Measurements from ENCODE around the gene ARF1.

Gene ARF1

GRCh38 chr1:228050571-228051231 lies 31.8 kb upstream of the ARF1 start:
- no peak for DNase-seq

DNA sequence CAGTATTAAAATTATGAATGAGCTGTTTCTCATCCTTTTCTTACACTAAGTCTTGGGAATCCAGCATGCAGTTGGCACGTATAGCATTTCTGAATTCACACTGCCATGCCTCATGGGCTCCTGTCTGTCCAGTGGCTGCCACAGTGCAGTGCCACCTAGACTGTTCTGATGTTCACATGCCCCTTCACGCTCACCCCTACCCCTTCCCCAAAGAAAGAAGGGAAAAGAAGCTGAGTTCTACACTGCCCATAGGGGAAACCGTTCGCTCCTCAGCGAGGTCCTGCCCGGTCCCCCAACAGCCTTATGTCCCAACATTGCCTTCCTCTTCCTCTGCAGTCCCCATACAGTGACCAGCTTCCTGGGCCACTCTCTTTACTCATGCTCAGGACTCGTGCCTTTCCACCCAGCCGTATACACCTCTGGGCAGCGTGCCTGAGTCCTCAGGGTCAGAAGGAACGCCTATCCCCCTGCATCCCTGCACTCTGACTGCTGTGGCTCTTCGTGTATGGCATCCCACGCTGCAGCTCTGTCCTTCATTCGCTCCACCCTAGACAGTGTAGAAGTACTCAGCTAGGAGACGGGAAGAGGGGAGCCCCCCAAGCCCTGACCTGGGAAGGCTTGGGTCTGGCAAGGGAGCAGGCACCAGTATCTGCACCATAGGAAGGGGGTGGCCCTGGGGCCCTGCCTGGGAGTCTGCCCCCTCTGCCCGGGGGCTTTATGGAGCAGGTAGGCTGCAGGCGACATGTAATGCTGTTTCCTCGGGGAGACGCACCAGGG lies 24.1 kb upstream of the ARF1 start:
- DNase-seq: no peak

DNA sequence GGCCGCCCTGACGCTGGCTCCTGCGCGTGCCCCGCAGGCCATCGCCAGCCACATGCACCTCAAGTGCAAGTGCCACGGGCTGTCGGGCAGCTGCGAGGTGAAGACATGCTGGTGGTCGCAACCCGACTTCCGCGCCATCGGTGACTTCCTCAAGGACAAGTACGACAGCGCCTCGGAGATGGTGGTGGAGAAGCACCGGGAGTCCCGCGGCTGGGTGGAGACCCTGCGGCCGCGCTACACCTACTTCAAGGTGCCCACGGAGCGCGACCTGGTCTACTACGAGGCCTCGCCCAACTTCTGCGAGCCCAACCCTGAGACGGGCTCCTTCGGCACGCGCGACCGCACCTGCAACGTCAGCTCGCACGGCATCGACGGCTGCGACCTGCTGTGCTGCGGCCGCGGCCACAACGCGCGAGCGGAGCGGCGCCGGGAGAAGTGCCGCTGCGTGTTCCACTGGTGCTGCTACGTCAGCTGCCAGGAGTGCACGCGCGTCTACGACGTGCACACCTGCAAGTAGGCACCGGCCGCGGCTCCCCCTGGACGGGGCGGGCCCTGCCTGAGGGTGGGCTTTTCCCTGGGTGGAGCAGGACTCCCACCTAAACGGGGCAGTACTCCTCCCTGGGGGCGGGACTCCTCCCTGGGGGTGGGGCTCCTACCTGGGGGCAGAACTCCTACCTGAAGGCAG lies 23.4 kb upstream of the ARF1 start:
- peak; percentile 39 for DNase-seq

- peak; percentile 72 for DNase-seq
Measured at GRCh38 chr1:228059634-228060457, 22.7 kb upstream of the ARF1 start.

GRCh38 chr1:228060458-228061190 lies 21.9 kb upstream of the ARF1 start:
- DNase-seq: no peak

DNA sequence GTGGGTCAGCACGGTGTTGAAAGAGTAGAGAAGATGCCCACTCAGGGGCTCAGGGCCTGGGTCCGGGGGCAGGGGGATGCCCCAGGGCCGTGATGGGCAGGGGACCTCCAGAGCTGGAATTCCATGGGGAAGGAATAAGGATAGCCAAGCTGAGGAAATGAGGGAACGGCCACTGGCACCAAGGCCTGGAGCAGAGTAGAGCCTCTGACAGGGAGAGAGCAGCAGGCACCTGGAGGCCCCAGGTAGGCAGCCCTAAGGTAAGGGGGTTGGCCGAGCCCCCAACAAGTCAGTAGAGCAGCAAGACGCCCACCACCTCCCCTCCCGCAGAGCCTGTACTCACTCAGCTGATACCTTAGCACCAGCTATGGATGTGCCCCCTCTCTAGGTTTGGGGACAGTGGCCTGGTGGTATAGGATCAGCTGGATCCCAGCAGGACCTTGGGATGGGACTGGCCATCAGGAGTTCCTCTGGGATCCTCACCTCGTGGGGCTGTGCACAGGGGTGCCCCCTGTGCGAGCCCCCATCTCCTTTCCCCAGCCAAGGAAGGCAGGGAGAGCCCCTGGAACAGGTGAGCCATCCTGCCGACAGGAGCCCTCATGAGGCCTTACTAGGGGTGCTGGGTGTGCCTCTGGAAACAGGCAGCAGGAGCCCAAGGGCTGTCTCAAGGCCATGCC lies 21.0 kb upstream of the ARF1 start:
- DNase-seq: no peak

- DNase-seq: no peak
Measured at GRCh38 chr1:228062085-228062791, 20.3 kb upstream of the ARF1 start.

GRCh38 chr1:228062812-228063211 lies 19.7 kb upstream of the ARF1 start:
- no peak for DNase-seq

- DNase-seq: no peak
Measured at GRCh38 chr1:228063251-228064191, 19.0 kb upstream of the ARF1 start.

DNA sequence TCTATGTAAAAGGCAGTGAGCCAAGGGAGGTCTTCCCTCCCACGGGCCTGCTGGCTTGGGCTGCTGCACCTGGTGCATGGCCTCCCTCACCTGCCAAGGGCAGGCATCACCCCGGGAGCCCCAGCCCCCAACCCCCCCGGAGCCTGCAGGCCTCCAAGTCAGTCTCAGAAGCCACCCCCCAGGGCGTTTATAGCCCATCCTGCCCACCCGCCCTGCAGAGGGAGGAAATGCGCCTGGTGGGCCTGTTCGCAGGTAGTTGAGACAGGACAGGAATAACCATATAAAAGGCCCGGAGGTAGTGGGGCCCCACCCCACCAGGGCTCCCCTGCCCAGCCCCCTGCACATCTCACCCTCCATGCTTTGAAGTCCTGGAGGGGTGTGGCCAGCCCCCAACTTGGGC lies 18.2 kb upstream of the ARF1 start:
- no peak for DNase-seq

DNA sequence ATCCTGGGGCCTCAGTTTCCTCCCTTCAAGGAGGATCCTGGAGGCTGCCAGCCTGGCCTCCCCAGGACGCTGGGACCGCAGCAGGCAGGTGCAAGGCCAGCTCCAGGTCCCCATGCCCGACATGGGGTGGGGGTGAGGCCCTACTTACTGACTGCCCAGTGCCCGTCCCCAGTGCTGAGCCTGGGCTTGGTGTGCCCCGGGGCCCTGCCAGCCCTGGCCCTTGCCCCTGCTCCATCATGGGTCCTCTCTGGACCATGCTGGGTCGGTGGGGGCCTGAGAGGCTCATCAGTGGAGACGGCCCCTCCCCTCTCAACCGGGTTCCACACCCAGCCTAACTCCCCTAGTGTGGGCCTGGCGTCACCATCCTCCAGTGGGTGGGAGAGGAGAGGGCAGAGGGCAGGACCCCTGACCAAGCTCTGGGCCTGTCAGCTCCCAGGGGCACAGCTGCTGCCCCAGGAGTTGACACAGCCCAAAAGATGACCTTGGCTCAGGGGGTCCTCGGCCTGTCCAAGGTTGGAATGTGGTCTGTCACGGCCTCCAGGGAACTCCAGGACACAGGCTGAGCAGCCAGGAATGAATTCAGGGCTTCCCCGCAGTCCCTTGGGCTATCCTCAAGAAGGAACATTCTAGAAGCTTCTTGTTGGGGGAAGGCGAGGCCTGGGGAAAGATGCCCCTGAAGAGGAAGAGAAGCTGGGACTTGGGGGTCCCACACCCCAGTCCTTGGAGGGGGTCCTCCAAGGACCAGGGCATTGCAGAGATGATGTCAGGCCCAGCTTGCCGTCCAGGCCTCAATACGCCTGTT lies 17.6 kb upstream of the ARF1 start:
- no peak for DNase-seq

DNA sequence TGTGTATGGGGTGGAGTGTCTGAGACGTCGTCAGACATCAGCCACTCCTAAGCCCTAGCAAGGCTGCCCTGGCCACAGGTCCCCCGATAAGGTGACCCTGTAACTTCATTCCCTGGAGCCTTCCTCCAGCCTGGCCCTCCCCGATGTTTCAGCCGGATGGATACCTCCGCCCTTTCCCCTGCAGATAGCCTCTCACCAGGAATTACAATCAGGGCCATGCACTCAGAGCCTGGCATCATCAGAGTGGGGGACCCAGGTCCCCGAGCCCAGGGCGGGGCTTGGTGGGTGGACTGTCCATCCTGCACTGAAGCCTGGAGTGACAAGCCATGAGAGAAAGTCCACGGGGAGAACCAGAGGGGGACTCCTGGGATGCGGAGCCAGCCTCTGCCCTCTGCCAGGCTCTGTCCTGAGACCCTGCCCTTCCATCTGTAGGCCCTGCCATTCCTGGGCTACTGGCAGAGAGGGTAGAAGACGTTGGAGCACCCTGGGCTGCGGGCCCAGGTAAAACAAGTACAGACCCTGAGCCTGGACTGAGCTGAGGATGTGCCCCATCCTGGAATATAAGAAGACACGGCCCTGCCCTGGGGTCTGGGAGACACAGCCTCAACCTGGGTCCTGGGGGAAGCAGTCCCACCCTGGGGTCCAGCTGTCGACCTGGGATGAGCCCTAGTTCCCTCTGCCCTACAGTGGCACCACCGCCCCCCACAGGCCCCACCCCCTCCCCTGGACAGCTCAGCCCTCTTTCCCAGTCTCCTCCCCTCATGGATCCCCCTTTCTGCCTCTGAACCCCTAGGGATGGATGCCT lies 16.8 kb upstream of the ARF1 start:
- DNase-seq: no peak

GRCh38 chr1:228066416-228066815 lies 16.1 kb upstream of the ARF1 start:
- DNase-seq: no peak

DNA sequence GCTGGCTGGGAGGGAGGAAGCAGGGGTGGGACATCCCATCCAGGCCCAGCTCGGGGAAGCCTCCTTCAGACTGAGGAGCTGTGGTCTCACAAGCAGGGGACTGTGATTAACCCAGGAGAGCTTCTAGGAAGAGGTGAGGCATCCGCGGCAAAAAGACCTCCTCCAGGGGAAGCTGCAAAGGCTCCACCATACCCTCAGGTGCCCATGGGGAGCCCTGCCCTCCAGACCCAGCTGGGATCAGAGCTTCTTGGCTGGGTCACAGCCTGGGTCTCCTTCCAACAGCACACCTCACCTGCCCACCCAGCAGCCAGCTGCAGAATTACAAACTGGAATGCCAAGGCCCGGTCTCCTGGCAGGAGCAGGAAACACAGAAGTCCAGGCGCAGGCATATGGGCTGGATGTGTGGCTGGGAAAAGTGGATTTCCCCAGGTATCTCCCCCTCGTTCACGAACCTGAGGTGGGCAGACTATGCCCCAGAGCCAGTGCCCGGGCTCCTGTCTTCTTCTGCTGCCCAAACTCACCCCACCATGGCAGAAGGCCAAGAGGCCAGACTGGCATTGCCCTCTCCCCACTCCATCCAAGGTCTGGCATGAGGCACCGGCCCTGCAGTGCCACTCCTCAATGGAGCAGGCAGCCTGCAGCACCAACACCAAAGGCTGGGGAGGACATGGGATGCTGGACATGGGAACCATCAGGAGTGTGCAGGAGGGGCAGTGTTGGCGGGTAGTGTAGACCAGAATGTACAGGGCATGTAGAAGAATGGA lies 15.4 kb upstream of the ARF1 start:
- DNase-seq: no peak

DNA sequence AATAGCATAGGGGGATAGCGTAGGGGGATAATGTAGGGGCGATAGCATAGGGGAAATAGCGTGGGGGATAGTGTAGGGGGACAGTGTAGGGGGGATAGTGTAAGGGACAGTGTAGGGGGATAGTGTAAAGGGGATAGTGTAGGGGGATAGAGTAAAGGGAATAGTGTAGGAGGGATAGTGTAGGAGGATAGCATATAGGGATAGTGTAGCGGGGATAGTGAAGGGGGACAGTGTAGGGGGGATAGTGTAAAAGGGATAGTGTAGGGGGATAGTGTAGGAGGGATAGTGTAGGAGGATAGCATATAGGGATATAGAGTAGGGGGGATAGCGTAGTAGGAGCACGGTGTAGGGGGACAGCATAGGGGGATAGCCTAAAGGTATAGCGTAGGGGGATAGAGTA lies 14.1 kb upstream of the ARF1 start:
- no peak for DNase-seq

GRCh38 chr1:228070173-228070572 lies 12.3 kb upstream of the ARF1 start:
- DNase-seq: no peak

DNA sequence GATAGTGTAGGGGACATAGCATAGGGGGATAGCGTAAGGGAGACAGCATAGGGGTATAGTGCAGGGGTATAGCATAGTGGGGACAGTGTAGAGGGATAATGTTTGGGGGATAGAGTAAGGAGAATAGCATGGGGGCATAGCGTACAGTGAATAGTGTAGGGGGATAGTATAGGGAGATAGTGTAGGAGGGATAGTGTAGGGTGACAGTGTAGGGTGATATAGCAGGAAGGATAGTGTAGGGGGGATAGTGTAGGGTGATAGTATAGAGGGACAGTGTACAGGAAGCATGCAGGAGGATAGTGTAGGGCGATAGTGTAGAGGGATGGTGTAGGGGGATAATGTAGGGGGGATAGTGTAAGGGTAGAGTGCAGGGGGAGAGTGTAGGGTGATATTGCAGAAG lies 11.7 kb upstream of the ARF1 start:
- no peak for DNase-seq

Data from CD4-positive, alpha-beta T cell treated with Interleukin-4 for 4 hours (primary cell).